Activated naive CD4-positive, alpha-beta T cell treated with anti-CD3 and anti-CD28 coated beads for 36 hours (primary cell): Measurements from ENCODE around the gene CERT1. TPM values are rescaled to one million over a fixed set of nuclear protein-coding genes. Genes with fewer than 3 reads are reported as not detected.
"Not testable (repeated sequence)": the region's sequence is repeated elsewhere in the genome, so short reads cannot be mapped to it uniquely, and the experiment has no call there.

Experiments used
- CTCF ChIA-PET: fragments of 350-600 bp; sonication (Branson Sonifier 250); formaldehyde crosslinking; loops from one replicate; lab custom pipeline; 2021; ENCODE audit warnings: antibody characterized with exemption; lab: Charles Lee
- DNase-seq: peaks from one replicate; pipeline ENCODE4 v3.0.0-alpha.2; 2020
- H3K27ac Mint-ChIP-seq: one replicate; pipeline ENCODE4 v1.8.0; 2021; ENCODE audit warnings: mild to moderate bottlenecking, mixed read lengths
- H3K27me3 Mint-ChIP-seq: one replicate; pipeline ENCODE4 v1.8.0; 2021; ENCODE audit warnings: low read depth, mixed read lengths
- H3K36me3 Mint-ChIP-seq: one replicate; pipeline ENCODE4 v1.8.0; 2021; ENCODE audit warnings: low read depth, mixed read lengths
- H3K4me1 Mint-ChIP-seq: one replicate; pipeline ENCODE4 v1.8.0; 2021; ENCODE audit warnings: low read depth, mixed read lengths
- H3K4me3 Mint-ChIP-seq: one replicate; pipeline ENCODE4 v1.8.0; 2021; ENCODE audit warnings: mild to moderate bottlenecking, moderate library complexity, mixed read lengths
- H3K9me3 Mint-ChIP-seq: one replicate; pipeline ENCODE4 v1.8.0; 2021; ENCODE audit warnings: mixed read lengths
- intact Hi-C: fragments of 100-400 bp; cut with micrococcal nuclease; formaldehyde crosslinking; loops from one replicate; pipeline ENCODE4 v1.15.1; 2023
- total RNA-seq, 2 experiments: library from RNA; stranded (reverse); gene quantifications; one replicate each; pipeline ENCODE4 v1.2.3, GENCODE V29; 2021

CERT1 gene
- total RNA-seq, 2 experiments from 2014 or later, result 17.1 to 18.5 TPM

GRCh38 chr5:75538211-75538610, 26.8 kb upstream of the CERT1 start:
- no peak overlapping the region for H3K4me3 Mint-ChIP-seq
- DNase-seq, result no peak
- H3K27ac Mint-ChIP-seq, result no peak overlapping the region
- peaks cover 12% of the 10 kb centered on the region for H3K9me3 Mint-ChIP-seq
- no peaks in the 10 kb centered on the region for H3K27me3 Mint-ChIP-seq
- CTCF ChIA-PET, result interaction anchor here (0.7 kb wide), 1 partner anchor 315 kb away, joined by 4 read pairs; no protein-coding TSS in a partner anchor
- H3K36me3 Mint-ChIP-seq, result peaks cover 30% of the 10 kb centered on the region
- intact Hi-C loops, result no loop called here
- H3K4me1 Mint-ChIP-seq, result peaks cover 13% of the 10 kb centered on the region

- Mint-ChIP-seq H3K4me3 (no peak overlapping the region), H3K4me1 (peaks cover 17% of the 10 kb centered on the region), H3K27me3 (no peaks in the 10 kb centered on the region), H3K9me3 (peaks cover 15% of the 10 kb centered on the region), H3K27ac (no peak overlapping the region), H3K36me3 (peaks cover 41% of the 10 kb centered on the region)
- CTCF ChIA-PET, result no interaction called here
- no peak for DNase-seq
- intact Hi-C loops, result no loop called here
These were observed 25.4 kb upstream of the CERT1 start for GRCh38 chr5:75536694-75537360.

- intact Hi-C loops, result no loop called here
- CTCF ChIA-PET, result no interaction called here
- DNase-seq, result no peak
- Mint-ChIP-seq H3K27ac (no peak overlapping the region), H3K27me3 (no peaks in the 10 kb centered on the region), H3K9me3 (peaks cover 15% of the 10 kb centered on the region), H3K4me3 (no peak overlapping the region), H3K36me3 (peaks cover 43% of the 10 kb centered on the region), H3K4me1 (peaks cover 17% of the 10 kb centered on the region)
These were observed 24.7 kb upstream of the CERT1 start for GRCh38 chr5:75536147-75536546.

- H3K27ac Mint-ChIP-seq, result no peak overlapping the region
- peaks cover 15% of the 10 kb centered on the region for H3K9me3 Mint-ChIP-seq
- no peak overlapping the region for H3K4me3 Mint-ChIP-seq
- H3K27me3 Mint-ChIP-seq, result no peaks in the 10 kb centered on the region
- peaks cover 19% of the 10 kb centered on the region for H3K4me1 Mint-ChIP-seq
- no peak for DNase-seq
- CTCF ChIA-PET, result no interaction called here
- intact Hi-C loops, result no loop called here
- H3K36me3 Mint-ChIP-seq, result peaks cover 42% of the 10 kb centered on the region
These were observed 23.3 kb upstream of the CERT1 start for GRCh38 chr5:75534734-75535133.

- CTCF ChIA-PET, result interaction anchor here (0.7 kb wide), 1 partner anchor 59 kb away, joined by 3 read pairs; no protein-coding TSS in a partner anchor
These were observed 22.3 kb upstream of the CERT1 start for GRCh38 chr5:75533716-75534115.

GRCh38 chr5:75532190-75532589, 20.8 kb upstream of the CERT1 start:
- intact Hi-C loops, result no loop called here
- CTCF ChIA-PET, result no interaction called here
- H3K4me3 Mint-ChIP-seq, result no peak overlapping the region
- H3K36me3 Mint-ChIP-seq, result peaks cover 44% of the 10 kb centered on the region
- DNase-seq, result no peak
- H3K27me3 Mint-ChIP-seq, result no peaks in the 10 kb centered on the region
- peaks cover 21% of the 10 kb centered on the region for H3K4me1 Mint-ChIP-seq
- H3K9me3 Mint-ChIP-seq, result peaks cover 15% of the 10 kb centered on the region
- no peak overlapping the region for H3K27ac Mint-ChIP-seq

More at GRCh38 chr5:75533716-75534115, 22.3 kb upstream of the CERT1 start:
- H3K27me3 Mint-ChIP-seq, H3K27ac Mint-ChIP-seq, intact Hi-C loops, DNase-seq, H3K4me3 Mint-ChIP-seq: not testable (repeated sequence)
- H3K36me3 Mint-ChIP-seq, result peaks cover 44% of the 10 kb centered on the region
- H3K4me1 Mint-ChIP-seq, result peaks cover 19% of the 10 kb centered on the region
- peaks cover 15% of the 10 kb centered on the region for H3K9me3 Mint-ChIP-seq

GRCh38 chr5:75529185-75529584, 17.8 kb upstream of the CERT1 start:
- H3K36me3 Mint-ChIP-seq, result peaks cover 25% of the 10 kb centered on the region
- H3K4me1 Mint-ChIP-seq, result peaks cover 34% of the 10 kb centered on the region
- DNase-seq, result no peak
- no peak overlapping the region for H3K4me3 Mint-ChIP-seq
- intact Hi-C loops, result no loop called here
- no peak overlapping the region for H3K27ac Mint-ChIP-seq
- H3K9me3 Mint-ChIP-seq, result peaks cover 6% of the 10 kb centered on the region
- H3K27me3 Mint-ChIP-seq, result no peaks in the 10 kb centered on the region
- CTCF ChIA-PET, result no interaction called here

- intact Hi-C loops, result no loop called here
- CTCF ChIA-PET, result interaction anchor here (0.9 kb wide), 1 partner anchor 10 kb away, joined by 3 read pairs; no protein-coding TSS in a partner anchor
- no peak overlapping the region for H3K4me3 Mint-ChIP-seq
These were observed 14.6 kb upstream of the CERT1 start for GRCh38 chr5:75526070-75526469.

GRCh38 chr5:75525344-75525743, 13.9 kb upstream of the CERT1 start:
- intact Hi-C loops, result loop anchor here (2.0 kb wide), 1 partner anchor 49 kb away; no protein-coding TSS in a partner anchor
- Mint-ChIP-seq H3K9me3 (peaks cover 14% of the 10 kb centered on the region), H3K27ac (no peak overlapping the region), H3K27me3 (no peaks in the 10 kb centered on the region), H3K36me3 (peaks cover 21% of the 10 kb centered on the region), H3K4me3 (no peak overlapping the region), H3K4me1 (peaks cover 52% of the 10 kb centered on the region)
- CTCF ChIA-PET, result no interaction called here
- DNase-seq, result no peak

More at GRCh38 chr5:75526070-75526469, 14.6 kb upstream of the CERT1 start:
- H3K27me3 Mint-ChIP-seq, result no peaks in the 10 kb centered on the region
- H3K4me1 Mint-ChIP-seq, result peaks cover 52% of the 10 kb centered on the region
- H3K27ac Mint-ChIP-seq, result no peak overlapping the region
- H3K36me3 Mint-ChIP-seq, result peaks cover 14% of the 10 kb centered on the region
- DNase-seq, result no peak
- peaks cover 8% of the 10 kb centered on the region for H3K9me3 Mint-ChIP-seq

GRCh38 chr5:75524591-75524990, 13.2 kb upstream of the CERT1 start:
- DNase-seq, result no peak
- Mint-ChIP-seq H3K4me3 (no peak overlapping the region), H3K36me3 (peaks cover 26% of the 10 kb centered on the region), H3K27ac (no peak overlapping the region), H3K4me1 (peaks cover 56% of the 10 kb centered on the region), H3K27me3 (no peaks in the 10 kb centered on the region), H3K9me3 (peaks cover 18% of the 10 kb centered on the region)
- intact Hi-C loops, result loop anchor here (1.0 to 2.0 kb wide), 4 partner anchors 13 to 135 kb away; partner anchors contain the start of genes CERT1 and POLK
- CTCF ChIA-PET, result interaction anchor here (0.6 to 0.7 kb wide), 2 partner anchors 186 to 1993 kb away, joined by 3 read pairs; no protein-coding TSS in a partner anchor

GRCh38 chr5:75524071-75524470, 12.6 kb upstream of the CERT1 start:
- H3K27ac Mint-ChIP-seq, result peak overlapping the region; percentile 72
- peak overlapping the region; percentile 12 for H3K4me3 Mint-ChIP-seq
- peaks cover 31% of the 10 kb centered on the region for H3K36me3 Mint-ChIP-seq
- H3K27me3 Mint-ChIP-seq, result no peaks in the 10 kb centered on the region
- peaks cover 61% of the 10 kb centered on the region for H3K4me1 Mint-ChIP-seq
- intact Hi-C loops, result loop anchor here (1.0 to 2.0 kb wide), 4 partner anchors 13 to 135 kb away; partner anchors contain the start of genes CERT1 and POLK
- H3K9me3 Mint-ChIP-seq, result peaks cover 19% of the 10 kb centered on the region
- CTCF ChIA-PET, result interaction anchor here (0.6 to 0.7 kb wide), 2 partner anchors 186 to 1994 kb away, joined by 3 read pairs; no protein-coding TSS in a partner anchor
- DNase-seq, result peak; percentile 30

GRCh38 chr5:75523275-75523674, 11.8 kb upstream of the CERT1 start:
- H3K4me1 Mint-ChIP-seq, result peaks cover 64% of the 10 kb centered on the region
- CTCF ChIA-PET, result no interaction called here

GRCh38 chr5:75522542-75522941, 11.1 kb upstream of the CERT1 start:
- Mint-ChIP-seq H3K36me3 (peaks cover 38% of the 10 kb centered on the region), H3K4me3 (no peak overlapping the region), H3K9me3 (peaks cover 19% of the 10 kb centered on the region), H3K27ac (no peak overlapping the region), H3K4me1 (peaks cover 72% of the 10 kb centered on the region), H3K27me3 (no peaks in the 10 kb centered on the region)
- intact Hi-C loops, result no loop called here
- no peak for DNase-seq
- CTCF ChIA-PET, result no interaction called here

More at GRCh38 chr5:75523275-75523674, 11.8 kb upstream of the CERT1 start:
- Mint-ChIP-seq H3K27ac (peak overlapping the region; percentile 72), H3K9me3 (peaks cover 19% of the 10 kb centered on the region), H3K27me3 (no peaks in the 10 kb centered on the region), H3K36me3 (peaks cover 33% of the 10 kb centered on the region), H3K4me3 (no peak overlapping the region)
- DNase-seq, result no peak
- intact Hi-C loops, result no loop called here
